Erythroblast (primary cell): Measurements from ENCODE around the gene IL1RAPL2.

Source experiments
- GATA1 ChIP-seq: IDR thresholded peaks from 2 replicates; pipeline ENCODE4 v1.6.1; 2011; ENCODE audit warnings: low read depth, mild to moderate bottlenecking, control low read depth, low read length, moderate library complexity
- POLR2A ChIP-seq: IDR thresholded peaks from 2 replicates; pipeline ENCODE4 v1.6.1; 2011; ENCODE audit warnings: mild to moderate bottlenecking, low read length

- TF ChIP-seq POLR2A, result no peak
- TF ChIP-seq GATA1, result no peak
Observed at GRCh38 chrX:105646592-105647372, 1080.8 kb downstream of the IL1RAPL2 start.
